ENCODE measurements around the gene ASAP3.

The ASAP3 gene

GRCh38 chr1:23529146-23530086 is 45.4 kb upstream of the ASAP3 start:
- peak overlapping the region; percentile 88 for H3K27ac ChIP-seq
- TF ChIP-seq ZFX (IDR thresholded peaks at IDR 0.05) (no peak), CTCF (conservative IDR thresholded peaks at IDR 0.05) (no peak)

DNA sequence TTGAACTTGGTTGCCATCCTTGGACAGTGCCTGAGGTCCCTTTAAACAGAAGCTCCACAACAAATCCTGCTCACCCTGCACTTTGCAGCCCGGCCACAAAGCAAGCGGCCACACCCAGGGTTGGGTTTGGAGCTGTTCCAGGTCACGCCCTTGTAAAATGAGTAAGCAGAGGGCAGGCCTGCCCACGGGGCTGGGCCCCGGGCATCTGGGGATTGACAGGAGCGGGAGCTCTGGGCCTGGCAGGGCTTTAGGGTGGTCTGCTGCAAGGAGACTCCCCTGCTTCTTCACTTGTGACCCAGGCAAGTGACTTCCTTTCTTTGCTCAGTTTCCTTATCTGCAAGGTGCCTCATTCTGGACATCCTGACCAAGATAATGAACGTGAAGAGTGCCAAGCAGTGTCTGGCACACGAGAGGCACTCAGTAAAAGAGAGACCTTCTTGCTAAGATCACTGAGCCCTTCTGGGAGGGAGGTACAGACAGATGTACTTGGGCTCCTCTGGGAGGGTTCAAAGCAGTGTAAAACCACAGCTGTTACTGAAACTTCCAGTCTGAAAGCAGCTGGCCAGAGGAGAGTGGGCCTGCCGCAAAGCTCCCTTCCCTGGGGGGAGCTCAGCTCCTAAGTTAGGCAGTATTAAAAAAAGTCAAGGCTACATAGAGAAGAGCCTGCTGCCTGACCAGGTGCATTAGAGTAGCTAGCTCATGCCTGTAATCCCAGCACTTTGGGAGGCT is 44.4 kb upstream of the ASAP3 start:
- H3K27ac ChIP-seq, result peak overlapping the region; percentile 88
- TF ChIP-seq ZFX (IDR thresholded peaks at IDR 0.05), result no peak
- no peak for TF ChIP-seq CTCF (conservative IDR thresholded peaks at IDR 0.05)

GRCh38 chr1:23527900-23528249 is 43.9 kb upstream of the ASAP3 start:
- TF ChIP-seq ZFX (IDR thresholded peaks at IDR 0.05), result no peak
- TF ChIP-seq CTCF (conservative IDR thresholded peaks at IDR 0.05), result no peak
- H3K27ac ChIP-seq, result no peak overlapping the region; the same call in 1 of the 2 replicates

DNA sequence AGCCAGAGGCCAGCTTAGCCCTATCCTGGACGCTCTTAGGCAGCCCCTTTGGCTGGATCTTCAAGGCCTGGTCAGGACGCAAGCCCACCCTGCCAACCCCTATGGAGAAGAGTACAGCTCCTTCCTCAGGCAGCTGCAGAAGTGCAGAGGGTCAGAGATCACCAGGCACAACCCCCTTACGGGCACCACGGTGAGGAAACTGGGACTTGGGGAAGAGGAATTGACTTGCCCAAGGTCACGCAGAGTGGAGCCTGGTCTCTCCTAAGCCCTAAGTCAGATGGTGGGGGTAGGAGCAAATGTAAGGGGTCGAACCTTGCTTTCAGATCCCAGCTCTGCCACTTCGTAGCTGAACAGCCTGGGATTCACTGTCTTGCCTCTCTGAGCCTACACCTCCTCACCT is 43.4 kb upstream of the ASAP3 start:
- no peak for TF ChIP-seq ZFX (IDR thresholded peaks at IDR 0.05)
- no peak for TF ChIP-seq CTCF (conservative IDR thresholded peaks at IDR 0.05)
- no peak overlapping the region; the same call in 1 of the 2 replicates for H3K27ac ChIP-seq

- H3K27ac ChIP-seq, result no peak overlapping the region
- TF ChIP-seq ZFX (IDR thresholded peaks at IDR 0.05) (no peak), CTCF (conservative IDR thresholded peaks at IDR 0.05) (no peak)
These were observed 42.5 kb upstream of the ASAP3 start for GRCh38 chr1:23526329-23527041.

DNA sequence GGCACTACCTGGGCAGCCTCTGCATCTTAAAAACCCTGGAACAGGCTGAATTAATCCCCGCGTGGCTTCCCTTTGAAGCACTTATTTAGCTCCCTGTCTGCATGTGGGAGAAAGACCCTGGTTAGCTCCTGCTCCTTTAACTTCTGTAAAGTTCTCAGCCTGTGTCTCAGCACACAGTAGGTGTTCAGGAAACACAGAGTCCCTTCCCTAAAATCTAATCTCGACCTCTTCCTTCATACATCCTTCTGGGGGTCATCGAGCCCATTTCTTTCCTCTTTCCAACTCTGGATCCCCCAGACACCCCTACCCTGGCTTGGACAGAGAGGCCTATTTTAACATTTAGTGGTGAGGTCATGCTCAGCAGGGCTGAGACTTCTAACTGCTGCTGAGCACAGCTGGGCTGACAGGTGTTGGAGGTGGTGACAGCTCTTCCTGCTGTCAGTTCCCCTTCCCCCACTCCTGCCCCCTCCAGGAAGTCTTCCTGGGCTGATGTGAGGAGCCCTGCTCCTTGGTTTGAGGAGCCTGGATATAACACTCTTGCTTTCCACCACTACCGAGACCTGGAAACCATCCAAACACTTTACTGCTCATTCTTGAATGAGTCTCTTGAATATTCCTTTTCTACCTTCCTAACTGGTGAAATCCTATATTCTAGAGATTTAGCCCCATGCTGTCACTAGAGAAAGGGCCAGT is 41.7 kb upstream of the ASAP3 start:
- H3K27ac ChIP-seq, result no peak overlapping the region
- no peak for TF ChIP-seq CTCF (conservative IDR thresholded peaks at IDR 0.05)
- TF ChIP-seq ZFX (IDR thresholded peaks at IDR 0.05), result no peak
